HG02938 (cell line): ENCODE data around the gene SESN1.

Experiments
- ATAC-seq: cut with Tn5 transposase; IDR thresholded peaks from one replicate; pipeline ENCODE4 v1.9.1; 2021; ENCODE audit warnings: mild to moderate bottlenecking, moderate library complexity; ENCODE audit not compliant: unreplicated experiment

SESN1 gene

DNA sequence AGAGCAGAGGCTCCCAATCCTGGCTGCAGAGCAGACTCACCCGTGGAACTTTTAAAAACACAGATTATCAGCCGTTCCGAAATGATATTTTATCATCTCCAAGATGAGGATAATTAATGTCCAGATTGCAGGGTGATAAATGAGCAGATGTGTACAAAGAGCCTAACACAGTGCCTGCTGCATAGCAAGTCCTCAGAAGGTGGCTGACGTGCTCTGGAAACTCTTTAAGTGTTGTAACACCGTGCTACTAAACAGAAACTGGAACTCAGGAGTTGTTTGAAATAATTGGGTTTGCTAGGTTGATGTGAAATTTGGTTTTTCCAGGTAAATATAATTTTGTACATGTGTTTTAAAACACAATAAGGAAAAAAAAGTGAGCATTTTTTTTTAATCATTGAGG, 128.4 kb downstream of the SESN1 start:
- ATAC-seq: no peak

DNA sequence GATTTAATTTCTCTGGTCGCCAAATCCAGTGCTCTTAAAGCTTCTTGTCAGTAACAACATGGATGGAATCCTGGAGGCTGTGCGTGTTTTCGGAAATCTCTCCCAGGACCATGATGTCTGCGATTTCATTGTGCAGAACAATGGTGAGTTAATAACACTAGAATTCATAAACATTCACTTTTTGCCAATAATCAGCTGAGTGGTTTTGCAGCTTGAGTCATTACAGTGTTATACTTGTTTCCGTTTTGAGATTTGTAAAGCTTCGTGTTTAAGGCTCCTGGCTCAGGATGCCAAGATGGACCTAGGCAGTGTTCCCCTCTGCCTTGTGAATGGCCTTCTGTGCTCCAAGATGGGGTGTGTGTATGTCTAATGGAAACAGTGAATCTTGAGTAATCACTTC, 132.7 kb downstream of the SESN1 start:
- ATAC-seq: no peak

DNA sequence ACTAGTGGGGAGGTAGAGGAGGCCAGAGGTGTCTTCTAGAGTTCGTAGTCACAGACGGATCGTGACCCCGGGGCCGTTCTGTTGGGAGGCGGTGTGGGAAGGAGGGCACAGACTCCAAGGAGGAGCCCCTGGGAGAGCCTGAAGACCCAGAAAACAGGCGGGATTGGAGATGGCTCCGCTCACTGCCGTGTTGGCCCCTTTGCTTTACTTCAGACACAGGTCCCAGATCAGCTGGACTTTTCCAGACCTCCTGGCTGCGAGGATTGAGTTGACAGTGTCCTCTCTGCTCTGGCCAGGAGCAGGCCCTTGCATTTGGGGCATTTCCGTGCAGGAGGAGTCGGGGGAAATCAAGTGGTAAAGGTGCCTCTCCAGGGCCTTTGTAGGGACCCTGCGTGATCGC, 133.6 kb downstream of the SESN1 start:
- no peak for ATAC-seq

DNA sequence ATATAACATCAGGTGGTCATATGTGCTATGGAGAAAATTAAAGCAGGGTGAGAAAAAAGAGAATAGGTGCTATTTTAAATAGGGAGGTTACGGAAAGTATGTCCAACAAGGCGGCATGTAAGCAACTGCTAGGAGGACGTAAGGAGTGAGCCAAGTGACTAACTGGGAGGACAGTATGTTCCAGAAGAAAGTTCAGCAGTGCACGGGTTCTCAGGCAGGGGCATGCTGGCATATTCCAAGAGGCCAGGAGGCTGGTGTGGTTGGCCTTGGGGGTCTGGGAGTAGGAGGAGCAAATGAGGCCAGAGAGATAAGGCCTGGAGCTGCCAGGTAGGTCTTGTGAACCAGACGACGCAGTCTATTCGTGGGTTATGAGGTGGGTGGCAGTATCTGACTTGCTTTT, 134.0 kb downstream of the SESN1 start:
- no peak for ATAC-seq

DNA sequence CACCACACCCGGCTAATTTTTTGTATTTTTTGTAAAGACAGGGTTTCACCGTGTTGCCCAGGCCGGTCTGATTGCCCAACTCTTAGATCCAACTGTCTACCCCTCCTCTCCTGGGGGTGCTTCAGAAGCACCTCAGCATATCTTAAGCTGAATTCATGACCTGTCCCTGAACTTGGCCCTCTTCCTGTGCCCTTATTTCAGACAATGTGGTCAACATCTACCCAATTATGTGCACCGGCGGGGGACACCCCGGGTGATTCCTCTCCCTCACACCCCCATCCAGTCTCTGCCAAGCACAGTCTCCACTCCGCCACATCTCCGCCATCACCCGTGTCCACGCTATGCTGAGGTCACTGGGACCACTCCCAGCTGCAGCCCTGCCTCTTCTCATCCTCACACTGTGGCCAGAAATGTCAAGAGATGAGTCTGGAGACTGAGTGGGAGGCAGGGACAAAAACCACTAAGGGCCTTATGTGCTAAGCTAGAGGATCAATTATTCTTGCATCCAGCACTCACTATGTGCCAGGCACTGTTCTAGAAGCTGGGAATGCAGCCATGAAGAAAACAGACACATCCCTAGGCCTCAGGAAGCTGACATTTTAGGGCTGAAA, 134.6 kb downstream of the SESN1 start:
- no peak for ATAC-seq

DNA sequence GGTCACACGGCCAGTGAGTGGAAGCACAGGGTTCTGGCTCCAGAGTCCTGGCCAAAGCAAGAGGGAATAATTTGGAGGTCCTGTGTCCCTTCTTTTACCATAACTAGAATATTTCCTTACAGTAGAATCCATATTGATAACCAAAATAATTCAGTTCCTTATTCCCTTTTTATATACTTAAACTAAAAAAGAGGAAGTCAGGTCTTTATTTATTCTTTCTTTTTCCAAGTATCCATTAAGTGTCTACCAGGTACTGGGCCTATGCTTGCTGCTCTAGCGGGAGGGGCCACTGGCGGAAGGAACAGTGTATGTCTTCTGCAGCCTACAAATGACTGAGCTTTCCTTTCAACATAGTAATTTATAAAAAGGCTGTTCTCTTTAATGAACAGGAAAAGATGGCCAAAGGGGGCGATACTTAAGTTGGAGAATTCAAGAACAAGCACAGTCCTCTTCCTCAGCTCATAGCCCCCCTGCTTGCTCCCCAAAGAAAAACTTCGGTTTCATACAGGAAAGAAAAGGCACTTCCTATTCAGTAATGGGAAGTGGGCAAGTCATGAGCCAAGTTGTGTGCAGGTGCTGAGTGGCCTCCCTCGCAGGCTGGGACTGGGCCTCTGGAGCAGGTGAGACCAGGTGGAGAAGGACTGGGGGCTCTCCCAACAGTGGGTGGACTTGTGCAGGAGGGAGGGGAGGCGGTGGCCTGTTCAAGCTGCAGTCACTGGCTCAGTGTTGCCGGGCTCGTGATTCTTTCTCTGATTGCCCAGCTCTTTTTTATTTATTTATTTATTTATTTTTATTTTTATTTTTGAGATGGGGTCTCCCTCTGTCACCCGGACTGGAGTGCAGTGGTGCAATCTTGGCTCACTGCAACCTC, 135.5 kb downstream of the SESN1 start:
- no peak for ATAC-seq

DNA sequence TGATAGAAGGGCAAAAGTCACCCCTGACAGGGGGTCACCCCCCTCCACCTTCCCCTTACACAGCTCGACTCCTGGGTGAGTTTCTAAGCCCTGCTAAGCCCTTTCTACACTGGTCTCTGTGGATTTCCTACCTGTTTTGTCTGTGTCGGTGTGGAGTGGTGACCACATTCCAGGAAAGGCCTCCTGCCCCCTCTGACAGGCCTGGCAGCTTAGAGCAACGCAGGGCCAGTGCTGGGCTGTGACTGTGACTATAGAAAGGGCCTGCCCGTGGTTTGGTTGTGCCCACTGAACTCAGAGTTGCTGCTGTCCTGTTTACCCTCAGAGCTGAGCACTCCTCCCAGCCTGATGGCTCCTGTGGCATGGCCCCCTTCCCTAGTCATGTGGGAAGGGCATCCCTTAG, 137.4 kb downstream of the SESN1 start:
- ATAC-seq: no peak

DNA sequence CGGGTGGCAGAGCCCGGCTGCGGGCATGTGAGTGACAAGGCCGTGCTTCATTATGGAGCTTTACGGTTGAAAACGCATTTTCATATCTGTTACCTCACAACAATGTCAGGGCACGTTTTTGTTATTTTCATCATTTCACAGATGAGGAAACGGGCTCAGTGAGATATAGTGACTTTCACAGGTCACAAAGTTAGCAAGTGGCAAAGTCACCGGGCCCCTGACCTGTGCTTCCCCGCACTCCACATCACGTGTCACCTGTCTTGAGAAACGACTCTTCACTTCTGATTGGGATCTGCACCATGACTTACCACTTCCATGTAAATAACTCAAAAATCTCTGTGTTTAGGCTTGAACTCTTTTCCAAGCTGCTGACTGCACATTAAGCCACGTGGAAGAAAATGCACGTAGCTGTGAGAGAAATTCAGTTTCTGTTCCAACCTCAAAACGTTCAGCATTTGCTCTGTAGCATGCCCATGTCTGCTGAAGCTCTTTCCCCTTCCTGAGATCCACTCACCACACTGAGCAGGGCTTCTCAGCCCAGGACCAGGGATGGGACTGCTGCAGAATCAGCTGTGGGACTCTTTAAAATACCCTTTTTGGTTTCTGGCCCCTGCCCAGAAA, 139.2 kb downstream of the SESN1 start:
- ATAC-seq: no peak

DNA sequence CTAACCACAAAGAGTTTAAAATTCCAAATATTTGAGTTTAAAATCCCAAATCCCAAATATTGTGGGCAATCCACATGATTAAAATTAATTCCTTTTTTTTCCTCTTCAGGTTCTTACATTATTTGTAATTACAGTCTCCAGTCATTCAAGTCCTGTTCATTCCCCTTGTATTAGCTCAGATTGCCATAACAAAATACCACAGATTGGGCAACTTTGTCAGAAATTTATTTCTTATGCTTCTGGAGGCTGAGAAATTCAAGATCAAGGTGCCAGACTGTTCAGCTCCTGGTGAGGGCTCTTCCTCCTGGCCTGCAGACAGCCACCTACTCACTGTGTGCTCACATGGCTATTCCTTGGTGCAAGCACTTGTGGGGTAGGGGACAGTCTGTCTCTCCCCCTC, 141.0 kb downstream of the SESN1 start:
- ATAC-seq: no peak

DNA sequence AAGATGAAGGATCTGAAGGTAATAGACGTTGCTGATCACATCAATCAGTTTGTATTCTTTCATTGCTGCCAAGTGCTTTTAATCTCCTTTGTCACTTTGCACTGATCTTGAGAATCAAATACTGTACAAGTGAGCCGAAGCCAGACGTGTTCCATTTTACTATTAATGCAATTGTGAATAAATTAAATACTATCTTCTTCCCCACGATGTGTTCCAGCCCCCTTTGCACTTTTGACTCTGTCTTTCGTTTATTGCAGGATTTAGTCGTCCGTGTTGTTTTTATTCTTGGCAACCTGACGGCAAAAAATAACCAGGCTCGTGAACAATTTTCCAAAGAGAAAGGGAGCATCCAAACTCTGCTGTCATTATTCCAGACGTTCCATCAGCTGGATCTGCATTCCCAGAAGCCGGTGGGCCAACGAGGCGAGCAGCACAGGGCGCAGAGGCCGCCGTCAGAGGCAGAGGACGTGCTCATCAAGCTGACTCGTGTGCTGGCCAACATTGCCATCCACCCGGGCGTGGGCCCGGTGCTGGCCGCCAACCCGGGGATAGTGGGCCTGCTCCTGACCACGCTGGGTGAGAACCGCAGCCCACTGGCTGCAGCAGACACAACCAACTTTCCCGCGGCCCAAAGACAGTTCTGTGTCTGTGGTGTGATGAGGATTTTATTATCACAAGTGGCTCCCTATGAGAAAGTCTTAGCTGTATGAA, 141.7 kb downstream of the SESN1 start:
- no peak for ATAC-seq

DNA sequence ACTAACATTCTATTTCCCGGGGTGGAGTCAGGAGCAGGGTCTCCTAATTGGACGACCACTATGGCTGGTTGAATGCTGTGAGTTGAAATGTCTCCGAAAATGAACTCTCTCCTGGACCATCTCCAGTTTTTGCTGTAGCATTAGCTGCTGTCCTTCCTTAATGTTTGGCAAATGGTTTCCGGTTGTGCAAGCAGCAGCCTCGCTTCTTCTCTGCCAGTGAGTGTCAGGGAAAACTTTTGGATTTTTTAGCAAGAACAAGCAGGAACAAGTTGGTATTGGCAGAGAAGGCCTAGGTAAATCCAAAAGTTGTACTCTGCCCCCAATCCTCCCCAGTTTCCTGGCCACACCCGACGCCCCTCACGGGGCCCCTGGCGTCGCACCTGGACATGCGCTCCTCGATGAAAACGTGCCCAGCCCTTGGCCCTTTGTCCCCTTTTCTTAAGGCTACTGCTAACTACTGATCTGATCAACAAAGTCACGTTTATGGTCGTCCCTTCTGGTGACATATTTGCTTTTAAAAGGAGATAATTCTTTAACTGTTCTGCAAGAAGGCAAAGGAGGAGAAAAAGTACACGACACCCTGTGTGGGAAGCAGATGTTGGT, 143.2 kb downstream of the SESN1 start:
- no peak for ATAC-seq

DNA sequence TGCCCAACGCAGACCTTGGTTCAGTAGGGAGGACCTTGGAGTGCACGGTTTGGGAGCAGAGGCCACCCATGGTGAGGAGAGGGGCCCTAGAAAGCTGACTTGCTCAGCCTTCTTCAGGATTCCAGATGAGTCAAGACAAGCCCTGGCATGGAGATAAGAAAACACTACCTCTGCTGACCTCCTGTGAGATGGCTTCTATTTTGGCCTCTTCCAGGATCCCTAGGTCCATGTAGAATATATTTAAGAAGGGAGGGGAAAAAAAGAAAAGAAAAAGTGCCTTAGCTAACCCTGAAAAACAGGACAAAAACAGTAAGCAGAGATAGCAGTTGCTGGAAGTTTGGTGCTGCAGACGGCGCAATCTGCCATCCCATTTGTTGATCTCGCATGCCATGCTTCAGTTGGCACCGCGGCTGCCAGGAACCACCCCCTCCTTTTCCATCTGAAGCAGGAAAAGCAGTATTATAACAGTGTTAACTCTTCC, 146.4 kb downstream of the SESN1 start:
- ATAC-seq: no peak

DNA sequence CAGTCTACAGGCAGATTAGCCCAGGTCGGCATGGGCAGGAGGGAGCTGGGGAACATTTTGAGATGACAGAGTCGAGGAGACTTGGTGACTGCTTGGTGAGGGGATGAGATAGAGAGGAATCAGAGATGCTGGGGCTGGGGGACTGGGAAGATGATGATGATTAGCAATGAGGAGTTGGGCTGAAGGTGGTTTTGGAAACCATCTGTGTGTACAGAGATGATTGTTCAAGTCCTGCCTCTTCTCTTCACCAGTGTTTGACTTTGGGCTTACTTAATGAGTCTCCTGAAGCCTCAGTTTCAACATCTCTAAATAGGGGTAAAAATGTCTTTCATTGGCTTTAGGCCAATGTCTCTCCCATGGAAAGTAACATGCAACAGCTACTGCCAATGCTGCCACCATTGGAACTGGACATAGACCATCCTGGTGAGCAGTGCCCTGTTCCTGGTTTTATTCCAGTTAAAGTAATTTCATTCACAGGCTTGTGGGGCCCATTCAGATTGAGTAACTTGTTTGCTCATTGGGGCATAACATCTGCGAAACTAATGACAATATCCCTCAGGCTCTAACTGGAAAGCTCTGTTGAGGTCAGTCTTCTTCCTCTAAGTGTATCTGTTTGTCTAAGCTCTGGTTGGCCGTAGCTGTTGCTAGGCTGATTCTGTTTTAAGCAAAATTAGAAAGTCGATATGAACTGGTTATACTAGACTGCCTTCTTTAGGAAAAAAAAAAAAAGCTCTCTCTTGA, 147.4 kb downstream of the SESN1 start:
- no peak for ATAC-seq

DNA sequence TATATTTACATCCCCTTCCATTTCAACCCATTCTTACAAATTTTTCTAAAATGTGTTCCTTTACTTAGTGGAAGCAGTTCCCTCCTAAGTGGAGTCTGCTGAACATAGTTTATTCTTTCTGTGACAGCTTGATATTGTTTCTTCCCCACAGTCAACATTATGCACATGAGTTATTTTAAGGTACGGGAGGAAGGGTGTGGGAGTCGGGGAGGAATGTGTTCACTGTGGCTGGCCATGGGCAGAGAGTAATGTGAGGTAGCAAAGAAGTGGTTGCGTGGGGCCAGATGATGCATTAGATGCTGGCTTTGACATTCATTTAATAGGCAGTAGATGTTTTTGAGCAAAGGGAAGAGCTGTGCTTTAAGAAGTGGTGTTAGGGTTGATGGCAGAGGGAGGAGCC, 148.0 kb downstream of the SESN1 start:
- no peak for ATAC-seq

DNA sequence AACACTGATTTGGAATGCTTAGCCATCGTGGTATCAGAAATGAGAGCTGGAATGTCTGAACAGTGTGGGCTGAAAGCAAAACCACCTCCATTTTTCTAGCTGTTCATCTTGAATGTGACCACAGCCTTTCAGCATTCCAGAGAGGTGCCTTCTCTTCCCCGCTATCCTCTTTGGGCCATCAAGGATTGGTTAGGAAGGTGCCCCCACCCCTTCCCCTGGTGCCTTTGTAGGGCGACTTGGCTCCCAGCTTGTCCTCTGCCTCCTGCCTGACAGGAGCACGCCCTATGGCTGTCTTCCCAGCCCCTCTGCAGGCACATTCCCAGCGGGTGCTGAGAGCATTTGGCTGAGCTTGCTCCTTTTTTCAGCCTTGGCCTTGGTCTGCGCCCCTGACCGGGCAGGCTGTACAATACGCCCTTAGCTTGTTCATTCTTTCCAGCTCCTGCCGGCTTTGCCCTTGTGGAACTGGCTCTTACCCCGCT, 148.9 kb downstream of the SESN1 start:
- ATAC-seq: no peak

DNA sequence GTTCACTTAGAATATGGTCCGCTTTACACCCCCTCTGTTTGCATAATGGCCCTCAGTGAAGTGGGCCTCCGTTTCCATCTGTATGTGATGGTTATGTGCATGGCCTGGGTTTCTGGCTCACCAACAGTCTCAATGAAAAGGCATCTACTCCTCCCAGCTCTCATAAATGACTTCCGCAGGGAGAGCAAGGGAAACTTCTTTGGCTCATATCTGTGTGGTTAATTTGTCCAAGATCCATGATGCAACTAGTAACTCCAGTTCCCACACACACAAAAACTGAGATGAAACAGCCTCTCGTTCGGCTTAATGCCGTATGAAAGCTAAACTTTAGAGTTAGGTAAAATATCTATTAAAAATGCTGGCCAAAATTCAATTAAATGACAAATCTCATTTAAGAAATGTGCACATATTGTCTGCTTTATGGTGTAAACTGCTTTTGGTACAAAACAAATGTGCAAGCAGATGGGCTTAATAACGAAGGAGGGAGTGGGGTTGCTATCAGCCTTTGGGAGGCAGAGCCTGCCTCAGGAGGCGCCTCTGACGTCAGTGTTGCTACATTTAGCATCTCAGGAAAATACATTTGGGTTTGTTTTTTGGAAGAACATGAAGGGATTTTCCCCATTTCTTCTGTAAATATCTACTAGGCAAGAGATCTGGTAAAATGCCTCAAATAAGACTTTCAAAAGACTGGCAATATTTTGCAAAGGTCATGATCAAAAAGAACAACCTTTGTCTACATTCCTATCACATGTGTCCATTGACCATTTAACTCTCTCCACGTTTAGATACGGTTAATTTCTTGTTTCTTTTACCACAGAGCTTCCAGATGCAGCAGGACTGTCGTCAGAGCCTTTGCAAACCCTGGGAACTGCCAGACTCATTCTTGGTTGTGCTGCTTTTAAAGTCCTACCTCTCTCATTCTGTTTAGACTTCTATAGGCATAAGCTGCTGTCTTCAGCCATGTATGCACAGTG, 149.7 kb downstream of the SESN1 start:
- ATAC-seq: no peak

DNA sequence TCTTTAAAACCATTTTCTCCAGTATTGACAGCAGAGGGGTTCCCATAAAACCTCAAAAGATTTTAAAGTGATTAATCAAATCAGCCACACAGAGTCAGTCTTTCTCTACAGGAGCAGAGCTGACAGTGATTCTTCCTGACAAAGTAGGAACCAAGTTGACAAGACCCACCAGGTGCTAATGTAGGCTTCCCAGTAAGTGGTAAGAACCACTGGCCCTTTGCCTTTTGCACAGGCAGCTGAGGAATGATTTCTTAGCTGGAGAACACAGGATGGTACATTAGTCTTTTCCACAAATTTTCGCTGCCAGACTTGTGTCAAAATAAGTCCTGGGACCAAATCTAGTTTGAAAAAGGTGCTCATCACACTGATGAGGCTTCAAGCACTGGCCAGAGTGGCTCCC, 150.6 kb downstream of the SESN1 start:
- no peak for ATAC-seq

DNA sequence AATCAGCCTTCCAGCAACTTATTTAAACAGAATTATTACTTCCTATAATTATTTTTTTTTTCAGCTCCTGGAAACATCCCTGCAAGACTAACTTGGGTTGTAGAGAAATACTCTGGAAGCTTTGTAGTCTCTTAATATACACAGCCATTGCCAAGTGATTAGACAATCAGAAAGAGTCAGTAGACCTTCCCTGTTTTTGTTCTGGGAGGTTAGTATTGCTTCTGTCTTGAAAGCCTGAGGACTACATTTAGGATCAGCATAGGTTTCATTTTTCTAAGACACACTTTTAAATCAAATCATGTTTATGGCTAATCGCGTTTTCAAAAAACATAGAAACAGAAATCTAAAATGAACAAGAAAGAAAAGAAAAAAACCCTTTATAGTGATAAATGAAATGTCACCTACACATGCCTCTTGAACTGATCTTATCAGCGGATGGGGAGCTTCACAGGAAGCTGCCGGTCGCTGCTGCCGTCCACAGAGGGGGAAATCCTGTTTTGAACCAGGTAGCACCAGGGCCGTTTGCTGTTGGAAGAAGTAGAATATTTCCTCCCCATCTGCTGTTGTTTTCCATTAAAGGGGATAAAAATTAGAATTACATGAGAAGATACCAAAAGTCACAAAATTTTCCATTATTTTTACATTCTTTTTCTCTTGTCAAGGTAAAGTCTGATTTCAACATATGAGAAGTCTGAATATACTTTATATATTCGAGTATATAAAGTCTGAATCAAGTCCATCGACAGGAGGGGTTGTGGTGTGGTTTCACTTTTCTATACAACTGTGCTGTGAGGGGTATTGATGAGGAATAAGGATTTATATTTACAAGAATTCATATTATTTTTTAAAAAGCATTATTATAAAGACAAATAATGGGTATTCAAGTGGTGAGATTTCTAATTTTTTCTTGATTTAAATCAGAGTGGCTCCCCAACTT, 151.8 kb downstream of the SESN1 start:
- ATAC-seq: no peak
